ENCODE results near the gene MARCHF2. TPM values are rescaled to one million over a fixed set of nuclear protein-coding genes. Genes with fewer than 3 reads are reported as not detected.

MARCHF2 gene
- total and polyA plus RNA-seq, 9 of the 15 experiments (the other 6 are each of a cell fraction or from before 2014, with no cell fraction given), result 0.39 to 6.4 (median 2.2) TPM

DNA sequence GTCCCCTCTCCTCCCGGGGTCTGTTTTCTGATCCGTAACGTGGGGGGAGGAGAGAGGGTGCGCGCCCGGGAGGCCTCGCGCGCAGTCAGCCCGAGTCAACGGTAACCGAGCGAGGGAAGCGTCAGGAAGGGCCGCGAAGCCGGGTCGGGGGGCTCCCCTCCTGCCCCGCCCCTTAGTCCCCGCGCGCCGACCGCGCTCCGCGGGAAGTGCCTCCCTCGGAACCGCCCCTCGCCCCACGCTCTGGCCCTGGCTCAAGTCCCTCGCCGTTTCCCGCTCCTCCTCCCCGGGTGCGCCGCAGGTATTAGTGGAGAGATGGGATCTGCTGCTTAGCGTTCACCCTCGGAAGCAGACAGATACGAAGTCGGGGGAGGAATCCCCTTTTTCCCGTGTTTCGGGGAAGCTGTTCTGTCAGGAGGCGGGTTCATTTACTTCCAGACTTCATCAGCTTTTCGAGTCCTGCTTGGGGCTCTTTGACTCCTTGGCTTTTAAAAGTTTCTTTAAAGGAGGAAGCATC lies 32.4 kb downstream of the MARCHF2 start (continued):
- TF ChIP-seq, protein P1, sequence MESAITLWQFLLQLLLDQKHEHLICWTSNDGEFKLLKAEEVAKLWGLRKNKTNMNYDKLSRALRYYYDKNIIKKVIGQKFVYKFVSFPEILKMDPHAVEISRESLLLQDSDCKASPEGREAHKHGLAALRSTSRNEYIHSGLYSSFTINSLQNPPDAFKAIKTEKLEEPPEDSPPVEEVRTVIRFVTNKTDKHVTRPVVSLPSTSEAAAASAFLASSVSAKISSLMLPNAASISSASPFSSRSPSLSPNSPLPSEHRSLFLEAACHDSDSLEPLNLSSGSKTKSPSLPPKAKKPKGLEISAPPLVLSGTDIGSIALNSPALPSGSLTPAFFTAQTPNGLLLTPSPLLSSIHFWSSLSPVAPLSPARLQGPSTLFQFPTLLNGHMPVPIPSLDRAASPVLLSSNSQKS (CRISPR knock-in tag; IDR thresholded peaks at IDR 0.05), result no peak
- TF ChIP-seq SMARCE1 (IDR thresholded peaks at IDR 0.05), result no peak
- no peak for TF ChIP-seq ZNF695 (CRISPR knock-in tag; IDR thresholded peaks at IDR 0.05)
- TF ChIP-seq HNRNPH1 (optimal IDR thresholded peaks at IDR 0.05; ENCODE audit: low read depth, low read length), result no peak
- TF ChIP-seq KDM5B (IDR thresholded peaks at IDR 0.05; ENCODE audit: insufficient replicate concordance, low read depth, low read length), result peak; percentile 34
- TF ChIP-seq, protein P2, sequence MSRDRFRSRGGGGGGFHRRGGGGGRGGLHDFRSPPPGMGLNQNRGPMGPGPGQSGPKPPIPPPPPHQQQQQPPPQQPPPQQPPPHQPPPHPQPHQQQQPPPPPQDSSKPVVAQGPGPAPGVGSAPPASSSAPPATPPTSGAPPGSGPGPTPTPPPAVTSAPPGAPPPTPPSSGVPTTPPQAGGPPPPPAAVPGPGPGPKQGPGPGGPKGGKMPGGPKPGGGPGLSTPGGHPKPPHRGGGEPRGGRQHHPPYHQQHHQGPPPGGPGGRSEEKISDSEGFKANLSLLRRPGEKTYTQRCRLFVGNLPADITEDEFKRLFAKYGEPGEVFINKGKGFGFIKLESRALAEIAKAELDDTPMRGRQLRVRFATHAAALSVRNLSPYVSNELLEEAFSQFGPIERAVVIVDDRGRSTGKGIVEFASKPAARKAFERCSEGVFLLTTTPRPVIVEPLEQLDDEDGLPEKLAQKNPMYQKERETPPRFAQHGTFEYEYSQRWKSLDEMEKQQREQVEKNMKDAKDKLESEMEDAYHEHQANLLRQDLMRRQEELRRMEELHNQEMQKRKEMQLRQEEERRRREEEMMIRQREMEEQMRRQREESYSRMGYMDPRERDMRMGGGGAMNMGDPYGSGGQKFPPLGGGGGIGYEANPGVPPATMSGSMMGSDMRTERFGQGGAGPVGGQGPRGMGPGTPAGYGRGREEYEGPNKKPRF (IDR thresholded peaks at IDR 0.05; ENCODE audit: low read depth, low read length), result no peak
- TF ChIP-seq PCBP2 (IDR thresholded peaks at IDR 0.05; ENCODE audit: low read depth, low read length, poor library complexity, severe bottlenecking), result no peak
- no peak for TF ChIP-seq STAT5A (IDR thresholded peaks at IDR 0.05; ENCODE audit: borderline replicate concordance, low read length)
- TF ChIP-seq GABPA (tag; conservative IDR thresholded peaks at IDR 0.05; ENCODE audit: low read depth), result 0 out of 2 replicates have a peak, but pooled peaks have one; percentile 8
- no peak for TF ChIP-seq NFYB (IDR thresholded peaks at IDR 0.05; ENCODE audit: extremely low read depth, insufficient read length)
- TF ChIP-seq, protein P3, sequence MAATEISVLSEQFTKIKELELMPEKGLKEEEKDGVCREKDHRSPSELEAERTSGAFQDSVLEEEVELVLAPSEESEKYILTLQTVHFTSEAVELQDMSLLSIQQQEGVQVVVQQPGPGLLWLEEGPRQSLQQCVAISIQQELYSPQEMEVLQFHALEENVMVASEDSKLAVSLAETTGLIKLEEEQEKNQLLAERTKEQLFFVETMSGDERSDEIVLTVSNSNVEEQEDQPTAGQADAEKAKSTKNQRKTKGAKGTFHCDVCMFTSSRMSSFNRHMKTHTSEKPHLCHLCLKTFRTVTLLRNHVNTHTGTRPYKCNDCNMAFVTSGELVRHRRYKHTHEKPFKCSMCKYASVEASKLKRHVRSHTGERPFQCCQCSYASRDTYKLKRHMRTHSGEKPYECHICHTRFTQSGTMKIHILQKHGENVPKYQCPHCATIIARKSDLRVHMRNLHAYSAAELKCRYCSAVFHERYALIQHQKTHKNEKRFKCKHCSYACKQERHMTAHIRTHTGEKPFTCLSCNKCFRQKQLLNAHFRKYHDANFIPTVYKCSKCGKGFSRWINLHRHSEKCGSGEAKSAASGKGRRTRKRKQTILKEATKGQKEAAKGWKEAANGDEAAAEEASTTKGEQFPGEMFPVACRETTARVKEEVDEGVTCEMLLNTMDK (IDR thresholded peaks at IDR 0.05; ENCODE audit: borderline replicate concordance, insufficient read depth, low read depth, low read length, poor library complexity, severe bottlenecking), result no peak
- TF ChIP-seq, protein P4, sequence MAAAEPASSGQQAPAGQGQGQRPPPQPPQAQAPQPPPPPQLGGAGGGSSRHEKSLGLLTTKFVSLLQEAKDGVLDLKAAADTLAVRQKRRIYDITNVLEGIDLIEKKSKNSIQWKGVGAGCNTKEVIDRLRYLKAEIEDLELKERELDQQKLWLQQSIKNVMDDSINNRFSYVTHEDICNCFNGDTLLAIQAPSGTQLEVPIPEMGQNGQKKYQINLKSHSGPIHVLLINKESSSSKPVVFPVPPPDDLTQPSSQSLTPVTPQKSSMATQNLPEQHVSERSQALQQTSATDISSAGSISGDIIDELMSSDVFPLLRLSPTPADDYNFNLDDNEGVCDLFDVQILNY (CRISPR knock-in tag; IDR thresholded peaks at IDR 0.05), result no peak
- TF ChIP-seq RBBP5 (IDR thresholded peaks at IDR 0.05; ENCODE audit: borderline replicate concordance, insufficient read depth, low read length, poor library complexity, severe bottlenecking), result peak; percentile 33
- TF ChIP-seq BRCA1 (IDR thresholded peaks at IDR 0.05), result no peak
- TF ChIP-seq BRCA1 (CRISPR knock-in tag; IDR thresholded peaks at IDR 0.05), result no peak
- TF ChIP-seq ZNF274 (IDR thresholded peaks at IDR 0.05; ENCODE audit: borderline replicate concordance, low read depth, low read length), result no peak
- TF ChIP-seq FOSL1 (tag; conservative IDR thresholded peaks at IDR 0.05), result 0 out of 2 replicates have a peak, but pooled peaks have one; percentile 4
- TF ChIP-seq PHTF2 (CRISPR knock-in tag; IDR thresholded peaks at IDR 0.05), result no peak
- TF ChIP-seq ZNF23 (CRISPR knock-in tag; IDR thresholded peaks at IDR 0.05), result no peak
- no peak for TF ChIP-seq ATF7 (IDR thresholded peaks at IDR 0.05)
